ENCODE results near the gene CD58.

GRCh38 chr1:116501870-116502244 is 69.0 kb downstream of the CD58 start:
- TF ChIP-seq GABPA (IDR thresholded peaks at IDR 0.05 in 1 of 2, conservative IDR thresholded peaks at IDR 0.05 in 1 of 2) (no peak), YY1 (IDR thresholded peaks at IDR 0.05) (no peak), CTCF (IDR thresholded peaks at IDR 0.05; ENCODE audit: low read depth, low read length, missing input control) (no peak), RXRA (IDR thresholded peaks at IDR 0.05) (no peak), TAF1 (conservative IDR thresholded peaks at IDR 0.05) (no peak), ZBTB33 (IDR thresholded peaks at IDR 0.05) (no peak), SP1 (IDR thresholded peaks at IDR 0.05) (no peak), FOXA1 (IDR thresholded peaks at IDR 0.05) (no peak)
- TF ChIP-seq, protein P1, sequence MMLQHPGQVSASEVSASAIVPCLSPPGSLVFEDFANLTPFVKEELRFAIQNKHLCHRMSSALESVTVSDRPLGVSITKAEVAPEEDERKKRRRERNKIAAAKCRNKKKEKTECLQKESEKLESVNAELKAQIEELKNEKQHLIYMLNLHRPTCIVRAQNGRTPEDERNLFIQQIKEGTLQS (IDR thresholded peaks at IDR 0.05) = no peak
- TF ChIP-seq, protein P2, sequence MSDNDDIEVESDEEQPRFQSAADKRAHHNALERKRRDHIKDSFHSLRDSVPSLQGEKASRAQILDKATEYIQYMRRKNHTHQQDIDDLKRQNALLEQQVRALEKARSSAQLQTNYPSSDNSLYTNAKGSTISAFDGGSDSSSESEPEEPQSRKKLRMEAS (IDR thresholded peaks at IDR 0.05) = no peak
- TF ChIP-seq, protein P3, sequence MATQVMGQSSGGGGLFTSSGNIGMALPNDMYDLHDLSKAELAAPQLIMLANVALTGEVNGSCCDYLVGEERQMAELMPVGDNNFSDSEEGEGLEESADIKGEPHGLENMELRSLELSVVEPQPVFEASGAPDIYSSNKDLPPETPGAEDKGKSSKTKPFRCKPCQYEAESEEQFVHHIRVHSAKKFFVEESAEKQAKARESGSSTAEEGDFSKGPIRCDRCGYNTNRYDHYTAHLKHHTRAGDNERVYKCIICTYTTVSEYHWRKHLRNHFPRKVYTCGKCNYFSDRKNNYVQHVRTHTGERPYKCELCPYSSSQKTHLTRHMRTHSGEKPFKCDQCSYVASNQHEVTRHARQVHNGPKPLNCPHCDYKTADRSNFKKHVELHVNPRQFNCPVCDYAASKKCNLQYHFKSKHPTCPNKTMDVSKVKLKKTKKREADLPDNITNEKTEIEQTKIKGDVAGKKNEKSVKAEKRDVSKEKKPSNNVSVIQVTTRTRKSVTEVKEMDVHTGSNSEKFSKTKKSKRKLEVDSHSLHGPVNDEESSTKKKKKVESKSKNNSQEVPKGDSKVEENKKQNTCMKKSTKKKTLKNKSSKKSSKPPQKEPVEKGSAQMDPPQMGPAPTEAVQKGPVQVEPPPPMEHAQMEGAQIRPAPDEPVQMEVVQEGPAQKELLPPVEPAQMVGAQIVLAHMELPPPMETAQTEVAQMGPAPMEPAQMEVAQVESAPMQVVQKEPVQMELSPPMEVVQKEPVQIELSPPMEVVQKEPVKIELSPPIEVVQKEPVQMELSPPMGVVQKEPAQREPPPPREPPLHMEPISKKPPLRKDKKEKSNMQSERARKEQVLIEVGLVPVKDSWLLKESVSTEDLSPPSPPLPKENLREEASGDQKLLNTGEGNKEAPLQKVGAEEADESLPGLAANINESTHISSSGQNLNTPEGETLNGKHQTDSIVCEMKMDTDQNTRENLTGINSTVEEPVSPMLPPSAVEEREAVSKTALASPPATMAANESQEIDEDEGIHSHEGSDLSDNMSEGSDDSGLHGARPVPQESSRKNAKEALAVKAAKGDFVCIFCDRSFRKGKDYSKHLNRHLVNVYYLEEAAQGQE (IDR thresholded peaks at IDR 0.05) = no peak
